H9 (cell line): ENCODE measurements around the gene KANK4. TPM values are rescaled to one million over a fixed set of nuclear protein-coding genes. Genes with fewer than 3 reads are reported as not detected.

Experiments
- DNase-seq: peaks from one replicate; pipeline ENCODE4 v3.0.0-alpha.2; 2017
- H2AFZ ChIP-seq: one replicate; pipeline ENCODE4 v1.6.1; 2013; ENCODE audit warnings: mild to moderate bottlenecking, low read length, control low read depth, moderate library complexity
- H2AK5ac ChIP-seq: 2 replicates; pipeline ENCODE4 v1.6.1; 2013; ENCODE audit warnings: low read length, control low read depth, mixed read lengths; ENCODE audit not compliant: insufficient read length
- H2BK120ac ChIP-seq: one replicate; pipeline ENCODE4 v1.6.1; 2013; ENCODE audit warnings: low read depth, mild to moderate bottlenecking, low read length, control low read depth, inconsistent platforms; ENCODE audit not compliant: poor library complexity, severe bottlenecking
- H2BK12ac ChIP-seq: 2 replicates; pipeline ENCODE4 v1.6.1; 2013; ENCODE audit warnings: low read length, control low read depth, mixed read lengths, low read depth; ENCODE audit not compliant: insufficient read length
- H2BK15ac ChIP-seq: 2 replicates; pipeline ENCODE4 v1.6.1; 2013; ENCODE audit warnings: low read depth, low read length, control low read depth
- H2BK20ac ChIP-seq: one replicate; pipeline ENCODE4 v1.6.1; 2013; ENCODE audit warnings: low read depth, mild to moderate bottlenecking, low read length, control low read depth, inconsistent platforms; ENCODE audit not compliant: poor library complexity, severe bottlenecking
- H2BK5ac ChIP-seq: 2 replicates; pipeline ENCODE4 v1.6.1; 2013; ENCODE audit warnings: low read length, control low read depth, mixed read lengths; ENCODE audit not compliant: insufficient read length
- H3K14ac ChIP-seq: 2 replicates; pipeline ENCODE4 v1.6.1; 2013; ENCODE audit warnings: low read length, control low read depth; ENCODE audit not compliant: insufficient read depth
- H3K18ac ChIP-seq: 2 replicates; pipeline ENCODE4 v1.6.1; 2013; ENCODE audit warnings: low read depth, mild to moderate bottlenecking, mixed read lengths, low read length, control low read depth; ENCODE audit not compliant: insufficient read length
- H3K23ac ChIP-seq: 2 replicates; pipeline ENCODE4 v1.6.1; 2013; ENCODE audit warnings: low read length, control low read depth, mixed read lengths, low read depth; ENCODE audit not compliant: insufficient read length
- H3K23me2 ChIP-seq: 2 replicates; pipeline ENCODE4 v1.6.1; 2013; ENCODE audit warnings: low read depth, mild to moderate bottlenecking, mixed read lengths, low read length, control low read depth; ENCODE audit not compliant: insufficient read length, poor library complexity, severe bottlenecking
- H3K27ac ChIP-seq: 2 replicates; pipeline ENCODE4 v1.5.1; 2013; ENCODE audit warnings: low read length, control low read depth, mixed read lengths, low read depth; ENCODE audit not compliant: insufficient read length
- H3K27me3 ChIP-seq: 2 replicates; pipeline ENCODE4 v1.6.1; 2013; ENCODE audit warnings: low read length, control low read depth, inconsistent platforms; ENCODE audit not compliant: insufficient read depth
- H3K4ac ChIP-seq: 2 replicates; pipeline ENCODE4 v1.6.1; 2013; ENCODE audit warnings: low read depth, mild to moderate bottlenecking, control low read depth, inconsistent platforms, low read length, moderate library complexity
- H3K4me1 ChIP-seq: 2 replicates; pipeline ENCODE4 v1.6.1; 2013; ENCODE audit warnings: low read length, control low read depth, inconsistent platforms; ENCODE audit not compliant: insufficient read depth
- H3K4me2 ChIP-seq: 2 replicates; pipeline ENCODE4 v1.6.1; 2013; ENCODE audit warnings: low read length, control low read depth, mixed read lengths; ENCODE audit not compliant: insufficient read length, insufficient read depth
- H3K56ac ChIP-seq: 2 replicates; pipeline ENCODE4 v1.6.1; 2013; ENCODE audit warnings: low read depth, mild to moderate bottlenecking, mixed read lengths, low read length, control low read depth; ENCODE audit not compliant: insufficient read length
- H3K79me1 ChIP-seq: 2 replicates; pipeline ENCODE4 v1.6.1; 2013; ENCODE audit warnings: low read depth, mild to moderate bottlenecking, moderate library complexity, low read length, control low read depth, inconsistent platforms; ENCODE audit not compliant: insufficient read depth, poor library complexity, severe bottlenecking
- H3K79me2 ChIP-seq: 2 replicates; pipeline ENCODE4 v1.6.1; 2013; ENCODE audit warnings: low read length, control low read depth, inconsistent platforms; ENCODE audit not compliant: insufficient read depth
- H3K9ac ChIP-seq: 2 replicates; pipeline ENCODE4 v1.6.1; 2013; ENCODE audit warnings: low read length, control low read depth, mixed read lengths; ENCODE audit not compliant: insufficient read length; ENCODE audit errors: extremely low read depth
- H3K9me3 ChIP-seq: one replicate; pipeline ENCODE4 v1.6.1; 2013; ENCODE audit warnings: low read depth, low read length, inconsistent platforms; ENCODE audit not compliant: control insufficient read depth
- H3T11ph ChIP-seq: one replicate; pipeline ENCODE4 v1.6.1; 2013; ENCODE audit warnings: mild to moderate bottlenecking, low read length, control low read depth, inconsistent platforms
- H4K20me1 ChIP-seq: one replicate; pipeline ENCODE4 v1.6.1; 2013; ENCODE audit not compliant: control insufficient read depth, insufficient read length, insufficient read depth
- H4K5ac ChIP-seq: 2 replicates; pipeline ENCODE4 v1.6.1; 2013; ENCODE audit warnings: low read depth, mild to moderate bottlenecking, mixed read lengths, low read length, control low read depth; ENCODE audit not compliant: insufficient read length
- H4K8ac ChIP-seq: replicated peaks from 2 replicates; pipeline ENCODE4 v1.6.1; 2013; ENCODE audit warnings: low read length, control low read depth, mixed read lengths, low read depth; ENCODE audit not compliant: insufficient read length
- H4K91ac ChIP-seq: 2 replicates; pipeline ENCODE4 v1.6.1; 2013; ENCODE audit warnings: low read depth, mild to moderate bottlenecking, moderate library complexity, mixed read lengths, low read length, control low read depth; ENCODE audit not compliant: insufficient read length
- H3K27ac Mint-ChIP-seq, 3 experiments: 2 replicates in 2 of 3; 3 replicates in 1 of 3; pipeline ENCODE4 v1.8.0; 2020 to 2021; ENCODE audit warnings: mixed read lengths in 3 of 3, mild to moderate bottlenecking in 1 of 3, moderate library complexity in 1 of 3
- H3K27me3 Mint-ChIP-seq: 2 replicates; pipeline ENCODE4 v1.8.0; 2021; ENCODE audit warnings: low read depth, mild to moderate bottlenecking, moderate library complexity, mixed read lengths
- H3K36me3 Mint-ChIP-seq, 3 experiments: 2 replicates in 2 of 3; 3 replicates in 1 of 3; pipeline ENCODE4 v1.8.0; 2020 to 2021; ENCODE audit warnings: low read depth in 3 of 3, mixed read lengths in 3 of 3; ENCODE audit not compliant: insufficient read depth in 1 of 3
- H3K4me1 Mint-ChIP-seq, 2 experiments: 2 replicates each; pipeline ENCODE4 v1.8.0; 2020; ENCODE audit warnings: mixed read lengths in 2 of 2
- H3K4me3 Mint-ChIP-seq, 2 experiments: 2 replicates in 1 of 2; 3 replicates in 1 of 2; pipeline ENCODE4 v1.8.0; 2020 to 2021; ENCODE audit warnings: mild to moderate bottlenecking in 2 of 2, mixed read lengths in 2 of 2, moderate library complexity in 1 of 2
- H3K9me3 Mint-ChIP-seq, 2 experiments: 2 replicates in 1 of 2; 3 replicates in 1 of 2; pipeline ENCODE4 v1.8.0; 2020; ENCODE audit warnings: mild to moderate bottlenecking in 2 of 2, mixed read lengths in 2 of 2, moderate library complexity in 1 of 2
- CTCF ChIP-seq: fragments of 200-600 bp; sonication (generic); conservative IDR thresholded peaks from 3 replicates; pipeline ENCODE4 v1.8.0; 2021; ENCODE audit warnings: antibody characterized with exemption, mild to moderate bottlenecking
- WGBS: extraction: QIAGEN DNeasy Blood & Tissue Kit; methylation state at CpG from one replicate; pipeline ENCODE4 v1.1.7; 2013; ENCODE audit warnings: missing lambda C conversion rate, low lambda C conversion rate, mixed read lengths; ENCODE audit not compliant: insufficient read length; ENCODE audit errors: extremely low coverage; 5-methylcytosine and 5-hydroxymethylcytosine counted together
- total RNA-seq: library from RNA; stranded (reverse); gene quantifications from 2 replicates; pipeline ENCODE4 v1.2.1, GENCODE V29; 2021

Gene KANK4
- total RNA-seq, 1 experiment from 2014 or later, result 0.15 TPM

- Histone ChIP-seq H3K4ac (no peak overlapping the region), H3K23me2 (peaks cover 4% of the 10 kb centered on the region), H2AFZ (no peak overlapping the region), H3K9ac (no peak overlapping the region), H3K27ac (no peak overlapping the region), H4K8ac (no peak overlapping the region), H3T11ph (no peak overlapping the region), H3K18ac (no peak overlapping the region), H2BK15ac (no peak overlapping the region), H3K27me3 (no peaks in the 10 kb centered on the region), H3K4me2 (no peak overlapping the region), H2BK20ac (no peak overlapping the region), H4K20me1 (no peaks in the 10 kb centered on the region), H4K5ac (no peak overlapping the region), H3K14ac (no peak overlapping the region), H2BK120ac (no peak overlapping the region), H4K91ac (no peak overlapping the region), H3K79me1 (no peaks in the 10 kb centered on the region), H2AK5ac (no peak overlapping the region), H3K79me2 (no peaks in the 10 kb centered on the region), H3K56ac (no peak overlapping the region), H2BK12ac (no peak overlapping the region), H3K4me1 (no peaks in the 10 kb centered on the region; the same call in 1 of the 2 replicates), H3K23ac (no peak overlapping the region), H2BK5ac (no peak overlapping the region), H3K9me3 (no peaks in the 10 kb centered on the region)
- no peak for DNase-seq
- H3K27ac Mint-ChIP-seq, result no peak overlapping the region
- H3K4me1 Mint-ChIP-seq, result peaks cover 13 to 16% of the 10 kb centered on the region in 2 experiments
- no peak overlapping the region for H3K4me3 Mint-ChIP-seq
- no peak for TF ChIP-seq CTCF
- peaks cover 29 to 40% (median 39%) of the 10 kb centered on the region in 3 experiments for H3K36me3 Mint-ChIP-seq
- no CpG with 5 or more reads among the region's 3 CpGs for WGBS
- no peaks in the 10 kb centered on the region for H3K27me3 Mint-ChIP-seq
- no peaks in the 10 kb centered on the region for H3K9me3 Mint-ChIP-seq
These were observed 95.1 kb downstream of the KANK4 start for GRCh38 chr1:62224182-62224581.
